GM21717 (cell line): Measurements from ENCODE around the gene FAM177A1.
"Not testable (repeated sequence)": the region's sequence is repeated elsewhere in the genome, so short reads cannot be mapped to it uniquely, and the experiment has no call there.

Source experiments
- ATAC-seq: cut with Tn5 transposase; IDR thresholded peaks from one replicate; pipeline ENCODE4 v1.9.1; 2021; ENCODE audit warnings: mild to moderate bottlenecking, moderate library complexity; ENCODE audit not compliant: unreplicated experiment

The FAM177A1 gene

DNA sequence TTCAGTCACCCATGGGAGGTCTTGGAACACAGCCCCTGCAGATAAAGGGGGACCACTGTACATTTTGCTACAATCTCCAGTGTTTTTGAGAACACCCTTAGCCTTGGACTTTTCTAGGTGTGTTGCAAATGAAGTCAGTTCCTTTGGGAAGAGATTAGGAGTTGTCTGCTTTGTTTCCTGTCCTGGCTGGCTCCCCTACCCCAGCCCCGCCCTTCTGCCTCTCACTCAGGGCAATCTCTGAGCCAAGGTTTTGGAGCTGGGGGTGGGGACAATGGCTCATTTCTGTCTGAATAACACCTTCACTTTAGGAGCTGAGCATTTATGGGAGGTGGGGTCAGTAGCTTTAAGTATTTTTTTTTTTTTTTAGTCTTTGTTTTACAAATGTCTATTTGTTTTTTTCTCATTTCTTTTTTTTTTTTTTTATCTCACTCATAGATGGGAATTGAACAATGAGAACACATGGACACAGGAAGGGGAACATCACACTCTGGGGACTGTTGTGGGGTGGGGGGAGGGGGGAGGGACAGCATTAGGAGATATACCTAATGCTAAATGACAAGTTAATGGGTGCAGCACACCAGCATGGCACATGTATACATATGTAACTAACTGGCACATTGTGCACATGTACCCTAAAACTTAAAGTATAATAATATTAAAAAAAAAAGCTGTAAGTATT, 15.2 kb downstream of the FAM177A1 start:
- not testable (repeated sequence) for ATAC-seq

DNA sequence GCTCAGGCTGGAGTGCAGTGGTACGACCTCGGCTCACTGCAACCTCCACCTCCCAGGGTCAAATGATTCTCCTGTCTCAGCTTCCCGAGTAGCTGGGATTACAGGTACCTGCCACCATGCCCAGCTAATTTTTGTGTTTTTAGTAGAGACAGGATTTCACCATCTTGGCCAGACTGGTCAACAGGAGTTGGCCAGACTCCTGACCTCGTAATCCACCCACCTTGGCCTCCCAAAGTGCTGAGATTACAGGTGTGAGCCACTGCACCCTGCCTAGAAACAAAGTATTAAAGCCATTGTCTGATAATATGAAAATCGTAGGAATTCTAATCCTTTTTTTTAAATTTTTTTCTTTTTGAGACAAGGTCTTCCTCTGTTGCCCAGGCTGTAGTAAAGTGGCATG, 19.7 kb downstream of the FAM177A1 start:
- not testable (repeated sequence) for ATAC-seq

DNA sequence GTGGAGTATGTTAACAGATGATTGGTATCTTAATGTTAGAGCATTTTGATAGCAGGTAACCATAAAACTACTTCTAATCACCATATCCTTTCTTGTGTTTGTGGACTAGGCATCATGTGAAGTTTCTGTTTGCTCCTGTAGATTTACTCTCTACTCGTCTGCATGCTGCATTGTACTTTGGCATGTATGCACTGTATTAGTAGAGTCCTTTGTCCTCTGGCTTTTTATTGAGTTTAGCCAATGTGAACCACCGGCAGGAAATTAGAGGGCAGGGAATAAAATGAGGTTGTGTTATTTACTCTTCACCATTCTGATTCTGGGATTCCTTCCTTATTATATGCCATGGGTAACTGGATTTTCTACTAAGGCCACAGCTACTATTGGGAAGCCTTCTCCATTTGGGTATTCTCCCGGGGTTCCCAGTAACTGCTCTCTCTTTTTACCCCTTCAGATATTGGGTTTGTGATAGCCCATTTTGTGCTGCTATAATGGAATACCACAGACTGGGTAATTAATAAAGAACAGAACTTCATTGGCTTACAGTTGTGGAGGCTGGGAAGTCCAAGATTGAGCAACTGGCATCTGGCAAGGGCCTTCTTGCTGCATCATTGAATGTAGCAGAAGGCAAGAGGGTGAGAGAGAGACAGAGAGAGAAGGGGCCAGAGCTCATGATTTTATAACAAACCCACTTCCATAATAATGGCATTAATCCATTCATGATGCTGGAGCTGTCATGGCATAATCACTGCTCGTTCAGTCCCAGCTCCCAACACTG, 22.4 kb downstream of the FAM177A1 start:
- ATAC-seq = no peak

DNA sequence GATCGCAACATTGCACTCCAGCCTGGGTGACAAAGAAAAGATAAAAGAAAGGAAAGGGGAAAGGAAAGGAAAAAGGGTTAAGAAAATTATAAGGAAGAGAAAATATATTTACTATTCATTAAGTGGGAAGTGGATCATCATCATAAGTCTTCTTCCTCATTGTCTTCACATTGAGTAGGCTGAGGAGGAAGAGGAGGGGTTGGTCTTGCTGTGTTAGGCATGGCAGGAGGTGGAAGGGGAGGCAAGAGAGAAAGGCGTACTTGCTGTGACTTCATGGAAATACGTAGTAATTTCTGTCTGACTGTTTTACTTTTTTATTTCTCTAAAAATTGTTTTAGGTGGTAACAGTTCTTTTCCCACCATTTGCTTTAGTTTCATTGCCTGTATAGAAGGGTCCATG, 26.2 kb downstream of the FAM177A1 start:
- ATAC-seq = no peak

DNA sequence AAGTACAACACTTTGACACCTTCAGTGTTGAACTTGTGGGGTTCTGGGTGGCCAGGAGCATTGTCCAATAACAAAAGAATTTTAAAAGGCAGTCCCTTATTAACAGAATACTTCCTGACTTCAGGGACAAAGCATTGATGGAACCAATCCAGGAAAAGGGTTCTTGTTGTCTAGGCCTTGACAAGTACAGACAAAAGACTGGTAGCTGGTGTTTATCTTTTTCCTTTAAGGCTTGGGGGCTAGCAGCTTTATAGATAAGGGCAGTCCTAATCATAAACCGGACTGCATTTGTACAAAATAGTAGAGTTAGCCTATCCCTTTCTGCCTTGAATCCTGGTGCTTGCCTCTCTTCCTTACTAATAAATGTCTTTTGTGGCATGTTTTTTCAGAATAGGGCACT, 27.4 kb downstream of the FAM177A1 start:
- no peak for ATAC-seq

DNA sequence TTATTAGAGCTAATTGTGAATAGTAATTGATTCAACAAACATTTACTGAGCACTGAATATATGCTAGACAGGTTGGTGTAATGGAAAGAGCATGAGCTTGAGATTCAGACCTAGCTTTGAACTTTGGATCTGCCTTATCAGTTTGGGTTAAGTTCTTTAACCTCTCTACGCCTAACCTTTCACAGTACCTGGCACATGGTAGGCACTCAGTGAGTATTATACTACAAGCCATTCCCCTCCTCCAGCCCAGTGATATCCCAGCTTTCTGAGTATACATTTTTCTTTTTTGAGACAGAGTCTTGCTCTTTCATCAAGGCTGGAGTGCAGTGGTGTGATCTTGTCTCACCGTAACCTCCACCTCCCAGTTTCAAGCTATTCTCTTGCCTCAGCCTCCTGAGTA, 32.0 kb downstream of the FAM177A1 start:
- no peak for ATAC-seq

DNA sequence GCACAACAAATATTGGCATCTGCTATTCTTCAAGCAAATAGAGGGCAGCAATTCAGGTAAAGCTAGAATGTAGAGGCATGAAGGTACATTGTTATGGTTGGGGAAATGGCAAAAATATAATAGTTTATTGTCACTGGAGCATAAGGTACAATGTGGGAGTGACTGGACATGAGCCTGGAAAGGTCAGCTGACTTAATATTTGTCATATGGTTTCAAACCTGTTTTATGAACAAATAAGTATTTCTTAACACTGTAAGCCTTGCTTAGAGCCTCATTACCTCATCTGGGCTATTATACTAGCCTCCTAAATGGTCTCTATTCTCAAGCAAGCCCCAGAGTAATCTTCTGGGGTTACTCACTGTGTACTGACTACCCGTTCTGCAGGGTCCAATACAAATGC, 33.7 kb downstream of the FAM177A1 start:
- ATAC-seq = no peak

DNA sequence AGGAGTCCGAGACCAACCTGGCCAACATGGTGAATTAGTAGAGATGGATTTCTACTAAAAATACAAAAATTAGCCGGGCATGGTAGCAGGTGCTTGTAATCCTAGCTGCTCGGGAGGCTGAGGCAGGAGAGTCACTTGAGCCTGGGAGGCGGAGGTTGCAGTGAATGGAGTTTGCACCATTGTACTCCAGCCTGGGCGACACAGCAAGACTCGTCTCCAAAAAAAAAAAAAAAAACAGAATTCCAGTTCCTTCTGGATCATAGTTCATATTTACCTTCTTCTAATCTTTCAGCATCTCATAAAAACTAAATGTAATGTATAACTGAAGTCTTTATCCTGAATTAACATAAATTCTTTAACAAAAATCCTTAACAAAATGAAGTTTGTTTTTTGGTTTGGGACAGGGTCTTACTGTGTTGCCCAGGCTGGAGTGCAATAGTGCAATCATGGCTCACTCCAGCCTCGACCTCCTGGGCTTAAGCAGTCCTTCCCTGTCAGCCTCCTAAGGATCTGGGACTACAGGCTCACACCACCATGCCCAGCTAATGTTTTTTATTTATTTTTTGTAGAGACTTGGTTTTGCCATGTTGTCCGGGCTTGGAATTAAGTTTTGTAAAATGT, 37.6 kb downstream of the FAM177A1 start:
- ATAC-seq = no peak

DNA sequence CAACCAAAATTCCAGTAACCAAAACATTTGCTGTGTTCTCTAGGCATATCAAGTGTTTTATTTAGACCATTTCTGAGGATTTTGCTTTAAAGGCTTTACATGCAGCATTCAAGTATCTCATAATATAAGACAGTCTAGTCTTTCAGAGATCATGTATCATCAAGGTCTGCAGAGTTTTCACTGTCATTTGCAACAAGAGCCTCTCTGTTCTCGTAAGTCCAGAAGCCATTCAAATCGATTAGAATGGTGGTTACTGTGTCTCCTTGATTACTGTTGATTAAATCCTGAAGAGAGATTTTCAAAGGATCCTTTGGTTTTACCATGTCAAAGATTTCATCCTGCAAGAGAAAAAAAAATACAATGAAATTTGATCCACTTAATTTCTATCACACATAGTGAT, 39.4 kb downstream of the FAM177A1 start:
- no peak for ATAC-seq

DNA sequence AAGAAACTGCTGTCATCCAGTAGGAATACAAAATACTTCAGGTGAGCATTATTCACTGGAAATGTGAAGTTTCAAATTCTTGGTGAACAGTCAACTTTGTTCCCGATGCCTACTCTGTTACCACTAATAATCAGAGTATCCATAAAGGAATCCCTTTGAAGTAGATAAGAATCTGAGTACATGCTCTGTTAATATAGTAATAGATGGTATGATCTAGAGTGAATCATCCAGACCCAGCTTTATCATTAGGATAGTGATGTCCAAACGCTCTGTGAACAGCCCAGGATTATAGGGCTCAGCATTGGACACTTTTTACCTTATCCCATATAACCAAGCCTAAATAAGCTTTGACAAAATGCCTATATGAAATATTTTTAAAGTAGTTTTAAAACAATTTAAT, 42.4 kb downstream of the FAM177A1 start:
- ATAC-seq = no peak

DNA sequence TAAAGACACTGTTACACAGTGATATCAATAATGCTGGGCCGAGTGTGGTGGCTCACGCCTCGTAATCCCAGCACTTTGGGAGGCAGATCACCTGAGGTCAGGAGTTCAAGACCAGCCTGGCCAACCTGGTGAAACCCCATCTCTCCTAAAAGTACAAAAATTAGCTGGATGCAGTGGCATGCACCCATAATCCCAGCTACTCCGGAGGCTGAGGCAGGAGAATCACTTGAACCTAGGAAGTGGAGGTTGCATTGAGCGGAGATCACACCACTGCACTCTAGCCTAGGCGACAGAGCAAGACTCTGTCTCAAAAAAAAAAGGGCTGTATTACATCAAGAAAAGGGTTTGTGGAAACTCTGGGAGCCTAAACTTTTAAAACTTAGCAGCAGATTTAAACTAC, 48.6 kb downstream of the FAM177A1 start:
- not testable (repeated sequence) for ATAC-seq

DNA sequence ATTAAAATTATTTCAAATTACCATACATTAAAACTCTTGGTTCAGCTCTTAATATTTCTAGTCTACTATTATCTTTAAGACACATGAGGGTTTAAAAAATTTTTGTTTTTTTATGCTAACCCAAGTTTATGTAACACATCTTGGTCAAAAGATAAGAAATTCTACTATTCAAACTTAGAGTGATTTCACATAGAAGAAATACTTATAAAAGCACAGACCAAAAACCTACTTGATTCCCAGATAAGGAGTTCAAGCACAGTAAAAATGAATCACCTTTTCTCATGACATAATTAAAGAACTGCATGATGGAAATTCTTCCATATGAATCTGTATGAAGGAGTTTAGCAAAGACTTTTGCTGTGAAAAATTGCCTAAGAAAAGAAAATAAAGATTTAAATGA, 61.8 kb downstream of the FAM177A1 start:
- ATAC-seq = no peak

DNA sequence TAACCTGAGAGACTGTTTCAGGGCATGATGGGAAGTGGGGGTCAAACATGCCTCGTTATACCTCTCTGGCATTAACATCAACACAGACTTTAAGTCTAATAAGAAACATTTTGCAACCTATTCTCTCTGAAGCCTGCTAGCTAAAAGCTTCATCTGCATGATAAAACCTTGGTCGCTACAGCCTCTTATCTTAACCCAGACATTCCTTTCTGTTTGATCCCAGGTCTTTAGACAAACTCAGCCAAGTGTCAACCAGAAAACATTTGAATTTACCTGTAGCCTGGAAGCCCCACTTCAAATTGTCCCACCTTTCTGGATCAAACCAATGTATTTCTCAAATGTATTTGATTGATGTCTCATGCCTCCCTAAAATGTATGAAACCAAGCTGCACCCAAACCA, 66.6 kb downstream of the FAM177A1 start:
- ATAC-seq = no peak

DNA sequence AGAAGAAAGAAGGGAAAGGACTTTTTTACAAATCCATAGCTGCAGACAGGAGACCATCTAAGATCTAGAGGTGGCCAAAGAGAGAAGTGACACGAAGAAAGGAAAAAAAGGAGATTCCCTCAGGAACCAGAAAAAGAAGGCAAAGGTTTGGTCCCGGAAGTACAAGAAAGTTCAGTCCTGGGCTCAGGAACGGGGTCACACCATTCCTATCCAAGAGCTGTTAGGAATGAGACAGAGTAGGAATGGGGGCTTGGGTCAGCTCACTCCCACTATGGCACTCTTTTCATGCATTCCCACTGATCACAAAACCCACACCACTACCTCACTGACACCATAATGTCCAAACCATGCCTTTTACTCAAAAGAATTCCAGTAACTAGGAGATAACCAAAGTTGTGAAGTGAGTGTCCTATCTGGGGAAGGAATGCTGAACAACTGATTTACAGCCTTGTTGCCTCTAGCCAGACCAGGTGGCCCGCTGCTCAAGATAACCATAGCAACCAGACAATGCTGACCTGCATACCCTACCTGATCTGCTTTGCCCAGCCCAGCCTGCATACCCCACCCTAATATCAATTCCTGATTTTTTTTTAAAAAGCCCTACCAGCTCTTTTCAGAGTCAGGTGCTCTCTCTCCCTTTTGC, 67.4 kb downstream of the FAM177A1 start:
- no peak for ATAC-seq

DNA sequence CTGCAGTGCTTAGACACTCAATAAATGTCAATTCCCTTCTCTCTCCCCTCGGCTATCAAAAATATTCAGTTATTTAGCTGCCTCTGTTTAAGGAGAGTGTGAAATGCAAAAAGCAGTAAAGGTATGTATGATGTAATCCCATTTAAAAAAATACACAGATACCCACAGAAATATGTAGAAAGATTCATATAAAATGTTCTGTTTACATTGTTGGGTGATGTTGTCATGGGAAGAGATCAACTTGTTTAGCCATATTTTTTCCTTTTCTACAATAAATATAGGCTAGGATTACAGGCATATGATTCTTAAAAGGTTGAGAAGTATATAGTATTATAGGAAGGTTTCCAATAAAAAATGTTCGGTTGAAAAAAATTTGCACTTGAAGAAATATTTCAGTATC, 68.0 kb downstream of the FAM177A1 start:
- ATAC-seq = no peak

DNA sequence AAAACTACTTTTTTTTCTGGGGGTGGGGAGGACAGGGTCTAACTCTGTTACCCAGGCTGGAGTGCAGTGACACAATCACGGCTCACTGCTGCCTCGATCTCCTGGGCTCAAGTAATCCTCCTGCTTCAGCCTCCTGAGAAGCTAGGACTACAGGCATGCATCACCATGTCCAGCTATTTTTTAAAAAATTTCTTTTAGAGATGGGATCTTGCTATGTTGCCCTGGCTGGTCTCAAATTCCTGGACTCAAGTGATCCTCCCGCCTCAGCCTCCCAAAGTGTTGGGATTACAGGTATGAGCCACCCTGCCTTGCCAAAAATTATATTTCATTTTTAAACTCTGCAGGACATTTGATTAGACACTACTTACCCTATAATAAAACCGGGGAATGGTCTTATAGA, 70.2 kb downstream of the FAM177A1 start:
- no peak for ATAC-seq

DNA sequence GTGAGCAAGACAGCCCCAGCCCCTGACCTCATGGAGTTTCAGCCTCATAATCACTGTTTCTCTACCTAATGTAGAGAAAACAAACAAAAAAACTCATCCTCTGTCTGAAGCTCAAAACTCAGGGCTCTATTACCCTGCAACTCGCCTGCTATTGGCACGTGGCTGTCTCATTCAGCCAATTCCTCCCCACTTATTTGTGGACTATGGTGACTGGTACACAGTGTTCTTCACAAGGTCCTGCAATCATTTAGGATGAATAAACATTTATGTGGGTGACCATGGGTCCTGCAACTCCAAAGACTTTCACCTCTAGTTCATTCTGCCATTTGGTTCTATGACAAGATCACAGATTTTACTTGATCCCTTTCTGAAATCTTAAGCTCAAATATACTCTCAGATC, 71.0 kb downstream of the FAM177A1 start:
- ATAC-seq = no peak

DNA sequence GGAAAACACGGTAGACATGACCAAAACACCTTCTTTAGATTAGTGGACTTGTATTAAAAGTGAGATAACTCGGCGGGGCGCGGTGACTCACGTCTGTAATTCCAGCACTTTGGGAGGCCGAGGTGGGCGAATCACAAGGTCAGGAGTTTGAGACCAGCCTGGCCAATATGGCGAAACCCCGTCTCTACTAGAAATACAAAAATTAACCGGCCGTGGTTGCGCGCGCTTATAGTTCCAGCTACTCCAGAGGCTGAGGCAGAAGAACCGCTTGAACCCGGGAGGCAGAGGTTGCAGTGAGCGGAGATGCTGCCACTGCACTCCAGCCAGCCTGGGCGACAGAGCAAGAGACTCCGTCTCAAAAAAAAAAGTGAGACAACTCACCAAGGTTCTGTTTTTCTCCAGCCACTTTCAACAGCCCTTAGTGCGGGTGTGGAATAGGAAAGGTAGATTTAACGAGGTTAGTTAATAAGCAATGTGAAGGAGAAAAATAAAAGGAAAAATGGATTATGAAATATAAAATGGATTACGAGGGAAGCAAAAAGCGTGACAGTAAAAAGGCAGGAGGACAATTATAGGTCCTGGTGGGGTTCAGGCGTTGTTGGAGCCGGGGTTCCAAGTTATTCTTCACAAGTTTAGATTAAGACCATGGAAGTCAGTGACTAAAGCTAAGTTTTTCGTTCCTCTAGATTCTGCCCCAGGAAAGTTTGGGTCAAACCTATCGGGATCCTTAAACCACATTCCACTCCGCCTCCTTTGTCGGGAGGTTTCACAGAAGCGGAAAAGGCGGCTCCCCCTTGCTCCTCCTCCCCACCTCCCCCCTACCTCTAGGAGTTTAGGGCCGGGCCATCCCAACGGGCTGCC, 75.2 kb downstream of the FAM177A1 start:
- peak; percentile 3 for ATAC-seq

DNA sequence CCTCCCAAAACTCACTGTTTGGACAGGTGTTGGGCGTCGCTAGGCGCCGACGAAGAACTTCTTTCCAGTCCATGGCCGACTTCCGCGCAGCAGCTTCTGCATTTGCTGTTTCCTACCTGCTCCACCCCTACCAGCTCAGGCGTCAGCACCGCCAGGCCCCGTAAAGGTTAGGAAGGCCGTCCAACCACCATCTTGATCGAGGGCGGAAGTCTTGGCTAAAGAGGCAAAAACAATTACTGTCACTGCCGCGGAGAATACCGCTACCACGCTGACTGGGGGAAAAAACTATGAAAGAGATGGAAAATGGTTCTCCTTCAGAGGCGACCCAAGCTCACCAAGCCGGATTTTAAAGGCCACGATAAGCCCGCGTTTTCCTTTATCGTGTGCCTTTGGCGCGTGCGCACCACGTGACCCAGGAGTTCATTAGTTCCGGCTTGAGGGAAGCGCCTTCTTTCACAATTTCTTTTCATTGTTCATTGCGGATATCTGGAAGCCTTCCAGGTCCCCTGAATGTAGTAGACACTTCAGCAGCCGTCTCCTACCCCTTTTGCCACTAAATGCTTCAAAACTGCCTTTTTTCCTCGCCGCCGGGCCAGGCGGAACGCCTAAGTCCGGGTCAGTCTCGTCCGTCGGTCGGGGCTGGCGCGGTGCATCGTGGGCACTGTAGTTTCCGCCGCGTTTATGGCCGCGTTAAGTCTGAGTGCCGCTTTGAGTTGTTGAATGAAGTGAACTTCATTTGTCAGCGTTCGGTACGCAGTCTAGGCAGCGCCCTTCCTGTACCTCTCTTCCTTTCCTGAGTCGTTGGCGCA, 76.0 kb downstream of the FAM177A1 start, which contains the start of the genes PPP2R3C and PRORP:
Gene PPP2R3C, minus strand, starts transcription at position 104 of the 809 bp plus-strand sequence. Its CDS starts 31 bp downstream, at position 73.
Gene PRORP, plus strand, starts transcription at position 666 of the 809 bp plus-strand sequence. CDS start 694 bp downstream, outside the sequence.
- peak; percentile 77 for ATAC-seq
